Glomerular visceral epithelial cell (primary cell): ENCODE results near the gene TAS2R31.

Experiments used
- DNase-seq: peaks from one replicate; pipeline ENCODE4 v3.0.0-alpha.2; 2016; ENCODE audit errors: extremely low spot score

TAS2R31 gene

DNA sequence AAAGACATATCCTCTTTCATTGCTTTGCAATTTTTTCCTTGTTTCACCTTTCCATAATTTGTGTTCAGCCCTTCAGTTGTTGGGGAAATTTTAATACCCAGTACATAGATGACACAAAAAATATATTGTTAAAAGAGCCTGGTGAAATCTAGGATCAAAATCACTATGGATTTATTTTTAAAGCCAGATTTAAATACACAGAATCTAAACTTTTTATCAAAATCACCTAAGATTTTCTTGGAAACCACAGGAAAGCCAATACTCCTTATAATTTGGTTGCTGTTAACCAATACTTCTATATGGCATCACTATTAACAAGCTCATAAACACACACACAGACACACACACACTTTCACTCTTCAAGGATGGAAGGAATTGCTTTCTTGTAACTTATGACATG lies 33.0 kb downstream of the TAS2R31 start, which contains the start of gene TAS2R20:
TAS2R20 (minus strand) TSS at position 101 of the 400 bp plus-strand sequence. CDS start 429 bp downstream, outside the sequence.
- DNase-seq, result no peak

DNA sequence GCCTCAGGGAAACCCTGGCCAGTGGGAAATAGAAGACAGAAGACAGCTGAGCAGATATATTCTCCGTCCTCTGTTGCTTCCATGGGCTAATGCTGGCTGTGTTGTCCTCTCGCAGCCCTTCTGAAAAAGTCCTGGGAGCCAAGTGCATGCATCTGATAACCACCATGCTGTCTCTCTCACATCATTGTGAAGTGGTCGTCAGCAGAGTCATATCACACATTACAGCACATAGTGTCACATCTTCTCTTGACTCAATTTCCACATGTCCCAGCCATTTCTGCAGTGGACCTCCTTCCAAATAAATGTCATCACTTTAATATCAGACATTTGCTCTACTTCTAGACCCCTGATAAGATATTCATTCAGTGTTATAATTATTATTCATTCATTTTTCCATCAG lies 36.9 kb downstream of the TAS2R31 start:
- no peak for DNase-seq

DNA sequence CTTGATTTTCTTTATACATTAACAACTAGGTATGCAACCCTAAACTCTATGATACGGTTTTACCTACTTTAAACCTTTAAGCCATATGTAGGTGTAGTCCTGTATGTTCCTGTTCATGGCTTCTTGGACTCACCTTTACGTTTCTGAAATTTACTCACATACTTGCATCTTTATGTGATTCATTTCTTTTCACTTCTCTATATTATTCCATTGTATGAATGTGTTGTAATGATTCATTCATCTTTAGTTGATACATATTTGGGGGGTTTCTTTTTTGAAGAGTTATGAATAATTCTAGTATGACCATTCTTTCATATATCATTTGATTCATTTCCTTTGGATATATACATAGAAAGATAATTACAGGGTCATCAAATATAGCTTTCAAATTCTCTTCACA lies 42.1 kb downstream of the TAS2R31 start:
- DNase-seq, result no peak

DNA sequence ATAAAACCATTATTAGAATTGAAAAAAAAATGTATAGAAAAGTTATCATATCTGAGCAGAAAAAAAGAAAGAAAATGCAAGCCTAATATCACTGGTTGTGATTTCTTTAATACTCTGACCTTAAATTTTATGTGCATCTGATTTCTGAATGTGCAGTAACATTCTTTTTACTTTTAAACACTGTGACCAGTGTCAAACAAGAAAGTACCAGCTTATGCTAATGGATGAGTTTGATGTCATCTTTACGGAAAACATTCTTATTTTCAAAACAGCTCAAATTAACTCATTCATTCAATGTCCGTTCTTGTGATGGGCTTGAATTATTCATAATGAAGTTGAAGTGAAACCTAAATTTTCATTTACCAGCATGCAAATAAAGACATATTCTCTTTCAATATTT lies 44.4 kb downstream of the TAS2R31 start, which contains the start of gene TAS2R50:
TAS2R50 (minus strand) TSS at position 101 of the 400 bp plus-strand sequence; CDS start at position 49, 52 bp downstream.
- no peak for DNase-seq

DNA sequence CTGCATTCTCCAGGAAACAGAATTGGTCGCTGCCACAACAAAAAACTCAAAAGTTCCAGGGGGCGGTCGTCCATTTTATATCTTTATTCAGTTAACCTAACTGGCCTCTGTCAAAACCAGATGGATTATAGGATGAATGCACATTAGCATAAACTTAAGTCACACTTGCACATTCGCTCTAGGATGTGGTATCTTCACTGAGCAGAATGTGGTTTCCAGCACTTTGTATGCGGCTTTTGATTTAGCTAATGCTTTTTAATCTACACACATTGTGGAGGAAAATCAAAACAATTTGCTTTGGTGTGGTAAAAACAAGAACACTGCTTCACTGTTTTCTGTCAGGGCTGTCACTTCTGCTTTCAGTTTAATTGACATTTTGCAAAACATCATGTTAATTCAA lies 49.0 kb downstream of the TAS2R31 start:
- no peak for DNase-seq
